ENCODE data around the gene MTHFD1. TPM values are rescaled to one million over a fixed set of nuclear protein-coding genes. Genes with fewer than 3 reads are reported as not detected.

MTHFD1 gene
- total and polyA plus RNA-seq, 8 donors = 16.4 to 53.9 (median 35.5) TPM

DNA sequence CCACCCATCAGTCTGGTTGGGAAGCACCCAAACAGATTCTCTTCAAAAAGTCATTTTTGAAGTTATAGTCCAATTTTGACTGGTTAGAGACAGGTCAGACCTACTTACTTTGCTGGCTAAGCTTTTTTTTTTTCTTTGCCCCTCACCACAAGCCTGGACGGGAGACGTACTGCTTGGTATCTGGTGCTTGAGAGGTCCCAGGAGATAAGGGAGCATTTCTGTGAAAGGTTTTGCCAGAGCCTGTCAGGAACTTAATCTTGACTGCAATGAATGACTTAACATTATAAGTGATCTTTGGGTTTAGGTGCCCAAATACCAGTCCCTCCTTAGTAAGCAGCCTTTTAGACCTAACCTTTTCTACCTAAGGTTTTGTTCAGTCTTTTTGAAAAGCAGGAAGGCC, 6.3 kb downstream of the MTHFD1 start:
- Histone ChIP-seq H3K9me3 (no peaks in the 10 kb centered on the region), H3K36me3 (no peaks in the 10 kb centered on the region), H3K27me3 (no peaks in the 10 kb centered on the region), H3K27ac (no peak overlapping the region), H3K4me3 (no peak overlapping the region), H3K4me1 (peaks cover 0 to 6% (median 5%) of the 10 kb centered on the region in 3 donors)
- TF ChIP-seq, protein P1, sequence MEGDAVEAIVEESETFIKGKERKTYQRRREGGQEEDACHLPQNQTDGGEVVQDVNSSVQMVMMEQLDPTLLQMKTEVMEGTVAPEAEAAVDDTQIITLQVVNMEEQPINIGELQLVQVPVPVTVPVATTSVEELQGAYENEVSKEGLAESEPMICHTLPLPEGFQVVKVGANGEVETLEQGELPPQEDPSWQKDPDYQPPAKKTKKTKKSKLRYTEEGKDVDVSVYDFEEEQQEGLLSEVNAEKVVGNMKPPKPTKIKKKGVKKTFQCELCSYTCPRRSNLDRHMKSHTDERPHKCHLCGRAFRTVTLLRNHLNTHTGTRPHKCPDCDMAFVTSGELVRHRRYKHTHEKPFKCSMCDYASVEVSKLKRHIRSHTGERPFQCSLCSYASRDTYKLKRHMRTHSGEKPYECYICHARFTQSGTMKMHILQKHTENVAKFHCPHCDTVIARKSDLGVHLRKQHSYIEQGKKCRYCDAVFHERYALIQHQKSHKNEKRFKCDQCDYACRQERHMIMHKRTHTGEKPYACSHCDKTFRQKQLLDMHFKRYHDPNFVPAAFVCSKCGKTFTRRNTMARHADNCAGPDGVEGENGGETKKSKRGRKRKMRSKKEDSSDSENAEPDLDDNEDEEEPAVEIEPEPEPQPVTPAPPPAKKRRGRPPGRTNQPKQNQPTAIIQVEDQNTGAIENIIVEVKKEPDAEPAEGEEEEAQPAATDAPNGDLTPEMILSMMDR (IDR thresholded peaks at IDR 0.05) = no peak
- intact Hi-C loops (cut with DNase I) = no loop called here
- WGBS, 2 donors = 45 to 48% methylated on average over 2 of the region's 2 CpGs
- DNase-seq (no peak), ATAC-seq (no peak), FAIRE-seq (no peak)

DNA sequence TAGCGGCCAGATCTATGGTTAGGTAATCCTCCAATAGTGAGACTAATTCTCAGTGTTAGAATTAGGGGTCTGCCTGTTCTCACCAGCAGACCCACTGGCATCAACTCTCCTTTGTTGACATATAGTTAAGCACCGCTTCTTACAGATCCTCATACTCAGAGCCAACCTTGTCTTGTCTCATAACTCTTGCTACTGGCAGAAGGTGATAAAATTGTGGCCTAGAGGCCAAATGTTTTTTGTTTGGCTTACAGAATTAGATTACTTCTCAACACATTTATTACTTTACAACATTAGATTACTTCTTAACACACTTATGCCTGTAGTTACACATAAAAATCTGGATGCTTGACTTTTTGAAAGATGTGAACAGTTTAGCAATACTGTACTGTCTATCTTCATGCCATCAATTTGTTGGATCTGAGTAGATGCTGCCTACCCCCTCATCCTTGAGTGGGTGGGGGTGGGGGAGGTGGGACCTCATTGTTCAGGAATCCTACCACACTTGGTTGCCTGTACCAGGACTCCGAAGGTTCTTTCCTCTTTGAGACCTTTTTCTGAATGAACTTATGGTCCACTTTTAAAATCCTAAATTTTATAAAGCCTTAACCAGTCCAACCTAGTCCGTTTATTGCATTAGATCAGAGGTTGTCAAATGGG, 7.0 kb downstream of the MTHFD1 start:
- TF ChIP-seq, protein P1 (IDR thresholded peaks at IDR 0.05) = no peak
- Histone ChIP-seq H3K9me3 (no peaks in the 10 kb centered on the region), H3K27me3 (no peaks in the 10 kb centered on the region), H3K4me3 (no peak overlapping the region), H3K27ac (no peak overlapping the region), H3K36me3 (no peaks in the 10 kb centered on the region), H3K4me1 (peaks cover 0 to under 1% (median 0%) of the 10 kb centered on the region in 3 donors)
- FAIRE-seq (no peak), DNase-seq (no peak), ATAC-seq (no peak)
- intact Hi-C loops (cut with DNase I) = no loop called here
- 73 to 81% methylated on average over 4 of the region's 4 CpGs for WGBS, 2 donors

DNA sequence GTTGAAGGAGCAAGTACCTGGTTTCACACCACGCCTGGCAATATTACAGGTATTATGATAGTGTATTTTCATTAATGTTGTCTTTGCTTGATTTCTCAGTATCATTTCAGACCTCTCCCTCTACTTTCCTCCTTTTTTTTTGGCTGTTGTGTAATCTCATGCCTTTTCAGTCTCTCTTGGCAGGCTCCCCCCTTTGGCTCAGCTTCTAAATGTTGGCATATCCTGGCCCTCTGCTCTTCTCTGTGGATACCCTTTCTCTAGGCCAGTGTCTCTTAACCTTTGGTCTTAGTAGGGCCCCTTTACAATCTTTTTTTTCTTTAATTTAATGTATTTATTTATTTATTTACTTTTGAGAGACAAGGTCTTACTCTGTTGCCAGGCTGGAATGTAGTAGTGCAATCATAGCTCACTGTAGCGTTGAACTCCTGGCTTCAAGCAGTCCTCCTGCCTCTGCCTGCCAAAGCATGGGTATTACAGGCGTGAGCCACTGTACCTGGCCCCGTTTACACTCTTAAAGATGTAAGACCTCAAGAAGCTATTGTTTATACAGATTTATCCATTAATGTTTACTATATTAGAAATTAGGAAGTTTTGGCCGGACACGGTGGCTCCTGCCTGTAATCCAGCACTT, 12.8 kb downstream of the MTHFD1 start:
- Histone ChIP-seq H3K4me3 (no peak overlapping the region), H3K27ac (no peak overlapping the region), H3K9me3 (no peaks in the 10 kb centered on the region), H3K4me1 (peaks cover 0 to 6% (median 0%) of the 10 kb centered on the region in 3 donors), H3K36me3 (no peaks in the 10 kb centered on the region), H3K27me3 (no peaks in the 10 kb centered on the region)
- TF ChIP-seq, protein P1 (IDR thresholded peaks at IDR 0.05) = no peak
- intact Hi-C loops (cut with DNase I) = no loop called here
- WGBS, 2 donors = 89 to 95% methylated on average over 6 of the region's 6 CpGs
- no peak for FAIRE-seq
- DNase-seq = no peak
- ATAC-seq = no peak

DNA sequence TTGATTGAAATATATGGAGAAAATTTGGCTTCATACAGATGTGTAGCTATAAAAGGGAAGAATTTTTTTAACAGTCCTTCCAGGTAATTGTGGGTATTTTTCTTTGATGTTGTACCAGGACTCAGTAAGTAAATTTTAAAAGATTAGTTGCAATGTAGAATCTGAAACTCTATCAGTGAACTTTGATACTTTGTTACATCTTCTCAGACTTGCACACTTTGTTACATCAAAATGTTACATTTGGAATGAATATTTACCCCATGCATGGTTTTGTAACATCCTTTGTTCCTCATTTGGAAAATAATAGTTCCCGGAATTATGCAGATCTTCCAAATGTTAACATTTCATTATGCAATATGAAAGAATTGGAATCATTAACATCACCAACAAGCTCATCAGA, 13.8 kb downstream of the MTHFD1 start:
- H3K27ac ChIP-seq = no peak overlapping the region
- TF ChIP-seq, protein P1 (IDR thresholded peaks at IDR 0.05) = no peak
- 78 to 81% methylated on average over 1 of the region's 1 CpG for WGBS, 2 donors

DNA sequence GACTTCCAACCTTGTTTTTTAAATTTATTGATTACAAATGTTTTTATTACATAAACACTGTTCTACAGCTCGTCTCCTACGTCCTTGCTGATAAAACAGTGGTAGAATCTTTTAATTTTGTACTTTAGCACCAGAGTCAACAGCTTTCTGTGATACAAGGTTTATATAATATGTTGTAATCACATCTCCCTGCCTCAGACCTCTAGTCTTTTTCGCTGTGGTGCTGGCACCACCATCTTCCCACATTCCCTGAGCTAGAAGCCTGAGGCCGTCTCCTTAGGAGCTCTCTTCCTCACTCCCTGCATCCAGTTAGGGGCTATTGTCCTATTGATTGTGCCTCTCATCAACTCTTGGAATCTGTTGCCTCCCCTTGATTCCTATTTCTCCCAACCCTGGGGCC, 17.1 kb downstream of the MTHFD1 start:
- H3K36me3 ChIP-seq = no peaks in the 10 kb centered on the region
- intact Hi-C loops (cut with DNase I) = no loop called here
- ATAC-seq (no peak), FAIRE-seq (no peak), DNase-seq (no peak)
- H3K4me1 ChIP-seq = peaks cover 0 to 6% (median 0%) of the 10 kb centered on the region in 3 donors
- no peaks in the 10 kb centered on the region for H3K27me3 ChIP-seq
- TF ChIP-seq, protein P1 (IDR thresholded peaks at IDR 0.05) = no peak
- no peak overlapping the region for H3K27ac ChIP-seq
- WGBS, 2 donors = 42 to 51% methylated on average over 4 of the region's 4 CpGs
- no peak overlapping the region for H3K4me3 ChIP-seq
- H3K9me3 ChIP-seq = no peaks in the 10 kb centered on the region

More for the DNA sequence above, 13.8 kb downstream of the MTHFD1 start:
- Histone ChIP-seq H3K4me3 (no peak overlapping the region), H3K27me3 (no peaks in the 10 kb centered on the region), H3K36me3 (no peaks in the 10 kb centered on the region), H3K4me1 (peaks cover 0 to 6% (median 0%) of the 10 kb centered on the region in 3 donors), H3K9me3 (no peaks in the 10 kb centered on the region)
- intact Hi-C loops (cut with DNase I) = no loop called here
- no peak for DNase-seq
- FAIRE-seq = no peak
- ATAC-seq = no peak
